ENCODE measurements around the gene CD2AP.

DNA sequence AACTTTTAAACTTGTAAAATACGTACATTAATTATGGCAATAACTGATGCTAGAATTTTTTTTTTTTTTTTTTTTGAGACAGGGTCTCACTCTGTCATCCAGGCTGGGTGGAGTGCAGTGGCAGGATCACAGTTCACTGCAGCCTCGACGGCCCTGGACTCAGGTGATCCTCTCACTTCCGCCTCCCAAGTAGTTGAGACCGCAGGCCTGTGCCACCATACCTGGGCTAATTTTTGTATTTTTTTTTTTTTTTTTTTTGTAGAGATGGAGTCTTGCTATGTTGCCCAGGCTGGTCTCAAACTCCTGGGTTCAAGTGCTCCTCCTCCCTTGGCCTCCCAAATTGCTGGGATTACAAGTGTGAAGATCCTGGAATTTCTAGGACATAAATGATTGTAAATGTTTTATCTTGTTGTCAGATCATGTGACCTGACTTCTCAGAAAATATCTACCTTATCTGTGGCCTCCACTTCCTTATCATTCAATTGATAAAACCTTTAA lies 2.2 kb upstream of the CD2AP start:
- TF ChIP-seq, protein P1, sequence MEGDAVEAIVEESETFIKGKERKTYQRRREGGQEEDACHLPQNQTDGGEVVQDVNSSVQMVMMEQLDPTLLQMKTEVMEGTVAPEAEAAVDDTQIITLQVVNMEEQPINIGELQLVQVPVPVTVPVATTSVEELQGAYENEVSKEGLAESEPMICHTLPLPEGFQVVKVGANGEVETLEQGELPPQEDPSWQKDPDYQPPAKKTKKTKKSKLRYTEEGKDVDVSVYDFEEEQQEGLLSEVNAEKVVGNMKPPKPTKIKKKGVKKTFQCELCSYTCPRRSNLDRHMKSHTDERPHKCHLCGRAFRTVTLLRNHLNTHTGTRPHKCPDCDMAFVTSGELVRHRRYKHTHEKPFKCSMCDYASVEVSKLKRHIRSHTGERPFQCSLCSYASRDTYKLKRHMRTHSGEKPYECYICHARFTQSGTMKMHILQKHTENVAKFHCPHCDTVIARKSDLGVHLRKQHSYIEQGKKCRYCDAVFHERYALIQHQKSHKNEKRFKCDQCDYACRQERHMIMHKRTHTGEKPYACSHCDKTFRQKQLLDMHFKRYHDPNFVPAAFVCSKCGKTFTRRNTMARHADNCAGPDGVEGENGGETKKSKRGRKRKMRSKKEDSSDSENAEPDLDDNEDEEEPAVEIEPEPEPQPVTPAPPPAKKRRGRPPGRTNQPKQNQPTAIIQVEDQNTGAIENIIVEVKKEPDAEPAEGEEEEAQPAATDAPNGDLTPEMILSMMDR (IDR thresholded peaks at IDR 0.05), result no peak
- TF ChIP-seq EP300 (IDR thresholded peaks at IDR 0.05; ENCODE audit: low read depth) (no peak), POLR2AphosphoS5 (IDR thresholded peaks at IDR 0.05) (no peak)

Measured in transverse colon (tissue), 4 donors.